Measurements from ENCODE around the gene AATK.

AATK gene

DNA sequence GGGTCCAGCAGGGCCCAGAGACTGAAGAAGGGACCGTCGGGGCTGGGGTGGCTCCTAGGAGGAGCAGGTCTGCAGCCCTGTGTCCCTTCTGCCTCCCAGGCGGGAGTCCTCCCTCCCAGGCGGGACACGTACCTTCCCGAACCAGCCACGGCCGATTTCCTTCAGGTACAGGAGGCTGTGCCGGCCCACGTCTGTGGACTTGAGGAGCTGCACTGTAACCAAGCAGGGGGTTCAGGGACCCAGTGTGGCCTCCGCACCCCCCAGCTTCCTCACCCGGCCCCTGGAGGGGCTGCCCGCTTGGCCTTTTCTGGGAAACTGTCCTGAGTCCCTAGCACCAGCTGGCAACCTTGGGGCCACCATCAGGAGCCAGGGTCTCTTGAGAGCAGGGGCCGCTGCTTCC lies 37.7 kb downstream of the AATK start:
- DNase-seq (ENCODE audit: low spot score): no peak

DNA sequence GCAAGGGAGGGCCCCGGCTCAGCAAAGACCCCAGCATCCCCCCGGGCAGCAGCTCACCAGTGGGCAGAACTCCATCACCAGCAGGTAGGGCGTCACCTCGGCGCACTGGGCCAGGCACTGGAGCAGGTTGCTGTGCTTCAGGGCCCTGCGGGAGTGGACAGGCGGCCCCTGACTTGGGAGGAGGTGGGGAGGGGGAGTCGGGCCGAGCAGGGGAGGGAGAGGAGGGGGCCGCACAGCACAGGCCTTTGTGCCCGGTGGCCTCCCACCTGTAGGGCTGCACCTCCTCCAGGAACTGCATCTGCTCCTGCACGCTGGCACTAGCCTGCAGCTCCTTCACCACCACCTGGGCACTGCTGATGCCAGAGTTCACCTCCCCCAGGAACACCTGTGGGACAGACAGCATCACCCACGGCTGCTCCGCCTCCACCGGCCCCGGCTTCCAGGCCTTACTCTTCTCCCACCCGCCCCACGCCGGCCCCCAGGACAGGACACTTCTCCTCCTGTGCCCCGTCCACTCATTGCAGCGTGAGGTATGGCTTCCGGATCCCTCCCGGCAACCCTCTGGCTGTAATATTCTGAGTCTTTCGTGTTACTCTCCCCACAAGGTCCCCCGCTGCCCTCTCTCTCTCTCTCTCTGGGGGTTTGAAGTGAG lies 38.4 kb downstream of the AATK start:
- no peak for DNase-seq (ENCODE audit: low spot score)

DNA sequence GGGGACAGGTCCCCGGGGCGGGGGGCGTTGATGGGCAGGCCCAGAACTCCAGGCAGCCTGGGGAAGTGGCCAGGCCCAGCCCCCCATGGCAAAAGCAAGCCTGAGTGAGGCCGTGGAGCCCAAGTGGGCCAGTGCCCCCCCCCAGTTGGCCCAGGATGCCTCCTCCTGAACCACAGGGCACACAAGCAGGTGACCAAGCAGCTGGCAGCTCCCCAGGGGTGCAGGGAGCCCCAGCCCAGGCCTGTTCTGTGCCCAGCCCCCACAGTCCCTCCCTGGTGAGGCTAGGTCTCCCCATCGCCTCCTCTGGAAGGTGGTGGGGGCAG lies 38.9 kb downstream of the AATK start:
- DNase-seq (ENCODE audit: low spot score): no peak

DNA sequence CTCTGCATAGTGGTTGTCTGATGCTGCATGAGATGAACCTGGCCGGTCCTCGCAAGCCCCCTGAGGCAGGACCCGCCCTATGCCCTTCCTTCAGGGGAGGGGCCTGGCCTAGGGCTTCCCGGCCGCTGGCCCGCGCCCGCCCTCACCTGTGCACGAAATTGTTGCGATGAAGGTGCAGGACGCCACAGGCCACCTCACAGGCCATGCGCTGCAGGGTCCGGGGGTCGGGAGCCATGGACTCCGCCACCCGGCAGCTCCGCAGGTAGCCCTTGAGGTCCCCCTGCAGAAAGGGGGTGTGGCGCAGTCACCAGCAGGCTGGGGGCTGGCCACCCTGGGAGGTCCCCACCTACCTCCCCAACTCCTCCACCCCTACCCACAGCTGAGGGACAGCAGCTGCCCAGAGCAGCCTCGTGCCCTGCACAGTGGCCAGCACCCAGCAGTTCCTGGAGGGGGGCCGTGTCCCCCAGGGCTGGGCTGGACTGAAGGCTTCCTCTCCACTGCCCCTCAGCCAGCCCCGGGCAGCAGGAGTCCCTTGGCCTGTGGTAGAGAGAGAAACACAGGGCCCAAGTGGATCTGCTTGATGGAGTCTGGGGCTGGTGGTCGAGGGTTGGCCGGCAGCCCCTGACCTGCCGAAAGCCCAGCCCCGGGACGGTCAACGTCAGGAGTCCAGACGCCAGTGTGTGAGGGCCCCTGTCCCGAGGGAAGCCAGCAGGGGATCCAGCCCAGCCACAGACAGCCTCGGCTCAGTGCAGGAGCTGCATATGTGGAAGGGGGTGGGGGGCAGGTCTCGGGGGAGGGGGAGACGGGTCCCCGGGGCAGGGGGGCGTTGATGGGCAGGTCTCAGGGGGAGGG lies 39.5 kb downstream of the AATK start:
- no peak for DNase-seq (ENCODE audit: low spot score)

- peak; percentile 61 for DNase-seq (ENCODE audit: low spot score)
These were observed 40.4 kb downstream of the AATK start for GRCh38 chr17:81125573-81126081.

DNA sequence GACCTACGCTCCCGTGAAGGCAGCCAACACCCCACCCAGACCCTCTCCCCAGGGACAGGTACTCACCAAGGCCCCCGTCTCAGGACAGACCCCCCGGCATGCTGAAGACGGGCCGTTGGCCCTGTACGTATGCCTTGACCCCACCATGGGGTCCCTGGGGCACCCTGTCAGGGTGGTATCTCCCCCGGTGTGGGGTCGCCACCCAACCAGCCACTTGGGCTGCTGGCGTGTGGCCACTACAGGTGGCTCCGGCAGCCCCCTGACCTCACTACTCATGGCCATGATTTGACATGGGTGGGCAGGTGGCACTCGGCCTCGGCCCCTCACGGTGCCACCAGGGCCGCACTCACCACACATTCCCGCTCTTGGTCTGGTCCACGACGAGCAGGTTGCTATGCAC lies 41.6 kb downstream of the AATK start:
- no peak for DNase-seq (ENCODE audit: low spot score)

GRCh38 chr17:81123052-81124048 lies 42.7 kb downstream of the AATK start:
- no peak for DNase-seq (ENCODE audit: low spot score)

DNA sequence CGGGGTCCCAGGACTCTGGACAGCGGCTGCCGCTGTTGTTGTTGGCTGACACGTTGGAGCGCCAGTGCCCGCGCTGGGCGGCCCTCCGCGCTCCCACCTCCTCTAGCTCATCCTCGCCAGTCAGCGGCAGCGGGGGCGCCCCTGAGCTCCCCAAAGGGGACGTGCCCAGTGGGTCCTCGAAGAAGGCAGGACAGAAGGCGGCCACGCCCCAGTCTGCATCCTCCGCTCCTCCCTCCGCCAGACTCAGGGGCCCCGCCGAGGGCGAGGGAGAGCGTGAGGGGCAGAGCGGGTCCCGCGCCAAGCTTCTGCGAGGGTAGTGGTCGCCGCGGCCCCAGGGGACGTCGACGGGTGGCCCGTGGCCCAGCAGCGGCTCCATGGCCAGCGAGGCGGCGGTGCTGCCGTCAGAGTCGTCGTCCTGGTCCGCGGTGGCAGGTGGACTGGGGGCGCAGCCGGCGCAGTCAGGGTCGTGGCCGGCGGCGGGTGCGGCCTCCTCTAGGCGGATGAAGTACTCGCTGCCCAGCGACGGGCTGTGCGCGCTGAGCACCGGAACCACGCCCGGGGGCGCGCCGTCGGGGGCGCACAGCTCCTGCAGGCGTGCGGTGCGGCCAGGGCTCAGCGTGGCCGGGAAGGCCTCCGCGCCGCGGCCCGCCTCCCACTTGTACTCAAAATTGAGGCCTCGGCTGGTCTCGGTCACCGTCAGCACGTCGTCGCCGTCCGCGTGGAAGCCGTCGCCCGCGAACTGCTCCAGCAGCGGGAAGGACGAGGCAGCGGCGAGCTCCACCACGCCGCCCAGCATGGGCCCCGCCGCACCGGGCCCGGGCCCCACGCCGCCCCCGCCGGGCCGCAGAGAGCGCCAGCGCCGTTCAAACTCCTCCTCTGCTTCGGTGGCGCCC lies 43.9 kb downstream of the AATK start:
- no peak for DNase-seq (ENCODE audit: low spot score)

DNA sequence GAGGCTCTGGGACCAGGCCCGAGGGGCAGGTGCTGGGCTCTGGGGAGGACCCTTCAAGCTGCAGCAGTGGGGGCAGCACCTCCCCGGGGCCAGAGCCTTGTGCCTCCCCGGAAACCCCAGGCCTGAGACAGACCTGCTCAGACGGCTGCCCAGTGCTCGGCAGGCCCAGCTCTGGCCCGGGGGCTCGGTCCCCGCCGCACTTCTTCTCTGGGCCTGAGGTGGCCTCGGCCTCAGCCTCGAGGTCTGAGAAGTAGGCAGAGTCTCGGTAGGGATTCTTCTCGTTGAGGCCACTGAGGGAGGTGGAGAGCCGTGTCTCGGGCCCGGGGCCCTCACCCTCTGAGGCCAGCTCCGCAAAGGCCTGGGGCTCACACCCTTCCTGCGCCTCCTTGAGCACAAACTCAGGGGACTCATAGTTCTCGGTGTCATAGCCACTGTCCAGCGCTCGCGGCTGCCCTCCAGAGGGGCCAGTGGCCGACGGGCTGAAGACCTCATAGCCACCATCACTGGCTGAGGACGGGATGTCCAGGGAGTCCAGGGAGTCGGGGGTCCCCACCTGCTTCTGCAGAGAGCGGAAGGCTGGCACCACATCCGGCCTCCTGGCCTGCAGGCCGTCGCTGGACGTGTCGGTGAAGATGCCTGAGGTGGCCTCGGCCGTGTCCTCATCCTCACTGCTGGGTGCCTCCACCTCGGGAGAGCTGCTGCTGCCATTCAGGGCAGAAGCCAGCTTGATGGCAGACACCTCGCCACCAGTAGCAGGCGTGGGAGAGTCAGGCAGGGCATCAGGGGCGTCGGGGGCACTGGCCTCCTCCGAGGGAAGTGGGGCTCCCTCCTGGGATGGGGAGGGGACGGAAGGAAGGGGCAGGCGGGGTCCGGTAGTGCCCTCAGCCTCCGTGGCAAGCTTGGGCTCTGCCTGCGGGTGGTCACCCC lies 45.1 kb downstream of the AATK start:
- DNase-seq (ENCODE audit: low spot score): no peak

DNA sequence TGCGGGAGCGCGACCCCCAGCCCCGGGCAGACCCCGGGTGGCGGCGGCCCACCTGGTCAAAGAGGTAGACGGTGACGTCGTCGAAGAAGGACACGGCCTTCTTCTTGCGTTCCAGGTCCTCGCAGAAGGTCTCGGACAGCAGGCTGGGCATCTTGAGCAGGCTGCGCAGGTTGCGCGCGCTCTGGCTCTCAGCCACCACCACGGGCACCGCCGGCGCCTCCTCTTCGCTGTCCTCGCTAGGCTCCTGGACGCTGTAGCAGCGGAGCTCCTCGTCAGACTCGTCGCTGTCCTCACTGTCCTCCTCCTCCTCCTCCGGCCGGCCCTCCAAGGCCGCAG lies 45.9 kb downstream of the AATK start:
- DNase-seq (ENCODE audit: low spot score): no peak

GRCh38 chr17:81119223-81120148 lies 46.5 kb downstream of the AATK start:
- DNase-seq (ENCODE audit: low spot score): peak; percentile 87

DNA sequence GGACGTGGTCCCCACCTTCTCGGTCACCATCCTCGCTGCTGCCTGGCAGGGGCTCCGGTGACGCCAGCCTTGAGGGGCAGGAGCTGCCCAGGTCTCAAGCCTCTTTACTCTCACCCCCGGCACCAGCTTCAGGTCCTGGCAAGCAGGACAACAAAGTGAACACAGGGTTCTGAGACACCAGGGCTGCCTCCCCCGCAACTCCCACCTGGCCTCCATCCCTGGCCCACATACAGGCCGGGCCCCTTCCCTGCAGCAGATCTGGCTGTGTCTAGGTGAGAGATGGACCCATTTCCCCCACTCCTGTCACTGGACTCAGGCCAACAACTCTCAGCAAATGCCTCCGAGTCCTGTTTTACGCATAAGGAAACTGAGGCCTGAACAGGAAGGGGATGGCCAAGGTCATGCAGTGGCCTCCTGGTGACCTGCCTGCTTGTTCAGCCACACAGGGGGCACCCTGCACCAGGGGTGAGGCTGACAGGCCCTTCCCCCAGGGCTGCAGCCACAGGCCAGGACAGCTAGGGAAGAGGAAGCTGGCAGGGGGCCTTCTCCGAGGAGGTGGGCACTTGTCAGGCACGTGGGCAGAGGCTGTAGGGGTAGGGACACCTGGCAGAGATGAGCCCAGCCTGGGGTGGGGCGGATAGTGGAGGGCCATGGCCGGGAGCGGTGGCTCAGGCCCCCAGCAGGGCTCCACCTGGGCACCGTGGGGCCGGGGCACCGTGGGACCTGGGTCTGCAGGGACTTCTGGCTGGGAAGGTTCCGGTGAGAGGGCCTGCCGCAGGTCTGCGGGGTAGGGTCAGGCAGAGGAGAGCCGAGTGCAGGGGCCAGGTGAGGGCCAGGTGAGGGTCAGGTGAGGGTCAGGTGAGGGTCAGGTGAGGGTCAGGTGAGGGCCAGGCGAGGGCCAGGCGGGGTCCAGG lies 47.5 kb downstream of the AATK start:
- DNase-seq (ENCODE audit: low spot score): no peak

DNA sequence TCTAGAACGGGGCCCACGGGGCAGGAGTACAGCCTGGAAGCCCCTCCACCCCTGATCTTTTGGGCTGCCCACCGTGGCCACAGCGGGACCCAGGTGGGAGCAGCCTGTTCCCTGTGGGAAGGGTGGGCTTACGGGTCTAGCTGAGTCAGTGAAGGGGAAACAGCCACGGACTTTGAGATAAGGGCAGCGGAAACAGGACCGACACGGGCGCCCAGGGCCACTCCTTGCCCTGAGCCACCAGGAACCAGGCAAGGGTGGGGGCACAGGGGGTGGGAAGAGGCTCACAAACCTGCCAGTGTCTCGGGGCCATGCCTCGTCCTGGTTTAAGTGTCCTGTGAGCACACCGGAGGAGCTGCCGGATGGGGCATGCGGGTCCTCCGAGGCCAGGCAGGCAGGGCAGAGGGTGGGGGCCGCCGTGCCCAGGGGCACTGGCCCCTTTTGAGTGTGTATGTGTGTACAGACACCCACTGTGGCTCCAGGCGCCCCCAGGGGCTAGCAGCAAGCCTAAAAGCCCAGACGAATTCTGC lies 48.3 kb downstream of the AATK start:
- no peak for DNase-seq (ENCODE audit: low spot score)

GRCh38 chr17:81116704-81117103 lies 49.3 kb downstream of the AATK start:
- no peak for DNase-seq (ENCODE audit: low spot score)

DNA sequence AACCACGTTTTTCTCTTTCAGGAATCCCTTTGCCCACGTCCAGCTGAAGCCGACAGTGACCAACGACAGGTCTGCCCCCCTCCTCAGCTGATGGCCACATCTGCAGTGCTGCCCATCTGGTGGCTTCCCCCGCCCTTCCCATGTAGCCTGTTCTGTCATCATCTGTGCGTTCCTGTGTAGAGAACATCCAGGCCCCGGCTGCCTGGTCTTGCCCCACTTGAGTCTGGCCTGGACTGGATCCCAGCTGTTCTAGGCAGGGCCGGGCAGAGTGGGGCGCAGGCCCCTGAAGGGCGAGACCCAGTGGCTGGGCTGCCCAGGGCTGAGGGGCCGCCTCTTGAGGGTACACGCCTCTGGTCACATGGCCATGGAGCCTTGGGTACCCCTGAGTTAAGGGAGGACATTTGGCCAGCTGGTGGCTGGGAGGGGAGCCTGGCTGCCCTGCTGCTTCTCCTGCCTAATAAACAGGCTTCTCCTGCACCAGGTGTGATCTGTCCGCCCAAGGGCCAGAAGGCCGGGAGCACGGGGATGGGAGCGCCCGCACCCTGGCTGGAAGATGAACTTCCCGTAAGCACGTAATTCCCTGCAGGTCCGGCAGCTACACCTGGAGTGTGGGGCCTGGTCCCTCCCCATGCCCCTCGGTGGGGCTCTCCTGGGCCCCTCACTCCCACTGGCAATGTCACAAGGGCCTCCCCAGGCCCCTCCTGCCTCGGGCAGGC lies 50.1 kb downstream of the AATK start:
- DNase-seq (ENCODE audit: low spot score): no peak

DNA sequence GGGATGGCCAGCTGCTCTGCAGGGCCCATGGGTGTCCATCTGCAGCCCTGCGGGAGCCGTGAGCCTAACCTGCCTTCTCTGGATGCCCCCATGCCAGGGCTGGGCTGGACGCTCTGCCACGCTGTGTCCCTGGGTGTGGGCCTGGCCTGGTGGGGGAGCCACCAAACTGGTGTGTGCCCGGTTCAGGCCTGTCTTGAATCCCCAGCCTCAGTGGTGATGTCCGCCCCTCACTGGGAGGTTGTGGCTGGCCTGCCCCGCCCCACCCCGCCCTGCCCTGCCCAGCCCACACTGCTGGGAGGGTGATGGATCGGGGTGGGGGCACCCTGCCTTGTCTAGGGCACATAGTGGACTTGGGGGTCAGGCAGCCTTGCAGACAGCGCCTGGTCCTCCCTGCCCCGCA lies 50.8 kb downstream of the AATK start:
- DNase-seq (ENCODE audit: low spot score): no peak
